NCI-H524 treated with DMSO at 0.1 percent for 48 hours (cell line): ENCODE measurements around the gene PDE7B.
A peak's percentile ranks its signal among the peaks of the same experiment; 100 is the strongest.

Source experiments
- DNase-seq: peaks from one replicate; lab custom pipeline; 2025; lab: John Stamatoyannopoulos, UW

The PDE7B gene

GRCh38 chr6:135887069-135887468 is 35.6 kb downstream of the PDE7B start:
- no peak for DNase-seq

- no peak for DNase-seq
These were observed 37.3 kb downstream of the PDE7B start for GRCh38 chr6:135888818-135889217.

- DNase-seq = peak; percentile 50
These were observed 39.4 kb downstream of the PDE7B start for GRCh38 chr6:135890876-135891275.

- DNase-seq = no peak
These were observed 40.2 kb downstream of the PDE7B start for GRCh38 chr6:135891710-135892109.

GRCh38 chr6:135895231-135895911 is 43.9 kb downstream of the PDE7B start:
- no peak for DNase-seq

GRCh38 chr6:135897087-135897486 is 45.6 kb downstream of the PDE7B start:
- DNase-seq = no peak

GRCh38 chr6:135901774-135902524 is 50.4 kb downstream of the PDE7B start:
- DNase-seq = no peak

- no peak for DNase-seq
These were observed 51.3 kb downstream of the PDE7B start for GRCh38 chr6:135902756-135903331.

GRCh38 chr6:135904666-135905065 is 53.2 kb downstream of the PDE7B start:
- no peak for DNase-seq

- DNase-seq = no peak
These were observed 54.3 kb downstream of the PDE7B start for GRCh38 chr6:135905604-135906300.

- DNase-seq = no peak
These were observed 55.0 kb downstream of the PDE7B start for GRCh38 chr6:135906542-135906941.

- DNase-seq = no peak
These were observed 55.5 kb downstream of the PDE7B start for GRCh38 chr6:135906972-135907465.

GRCh38 chr6:135909737-135910387 is 58.4 kb downstream of the PDE7B start:
- DNase-seq = peak; percentile 20

- DNase-seq = no peak
These were observed 59.5 kb downstream of the PDE7B start for GRCh38 chr6:135910790-135911618.

GRCh38 chr6:135913785-135914184 is 62.3 kb downstream of the PDE7B start:
- DNase-seq = no peak

GRCh38 chr6:135919026-135919425 is 67.5 kb downstream of the PDE7B start:
- no peak for DNase-seq

GRCh38 chr6:135920689-135921088 is 69.2 kb downstream of the PDE7B start:
- no peak for DNase-seq

- no peak for DNase-seq
These were observed 69.7 kb downstream of the PDE7B start for GRCh38 chr6:135921188-135921587.

GRCh38 chr6:135922174-135922573 is 70.7 kb downstream of the PDE7B start:
- DNase-seq = no peak

- DNase-seq = no peak
These were observed 71.2 kb downstream of the PDE7B start for GRCh38 chr6:135922746-135923145.

- DNase-seq = no peak
These were observed 81.2 kb downstream of the PDE7B start for GRCh38 chr6:135932651-135933050.
